Measurements from ENCODE around the gene ZNF486.
"Not testable (repeated sequence)": the region's sequence is repeated elsewhere in the genome, so short reads cannot be mapped to it uniquely, and the experiment has no call there.

ZNF486 gene

GRCh38 chr19:20233105-20233504 lies 66.1 kb downstream of the ZNF486 start:
- no peak for DNase-seq

- DNase-seq: no peak
Measured at GRCh38 chr19:20235156-20235555, 68.1 kb downstream of the ZNF486 start.

DNA sequence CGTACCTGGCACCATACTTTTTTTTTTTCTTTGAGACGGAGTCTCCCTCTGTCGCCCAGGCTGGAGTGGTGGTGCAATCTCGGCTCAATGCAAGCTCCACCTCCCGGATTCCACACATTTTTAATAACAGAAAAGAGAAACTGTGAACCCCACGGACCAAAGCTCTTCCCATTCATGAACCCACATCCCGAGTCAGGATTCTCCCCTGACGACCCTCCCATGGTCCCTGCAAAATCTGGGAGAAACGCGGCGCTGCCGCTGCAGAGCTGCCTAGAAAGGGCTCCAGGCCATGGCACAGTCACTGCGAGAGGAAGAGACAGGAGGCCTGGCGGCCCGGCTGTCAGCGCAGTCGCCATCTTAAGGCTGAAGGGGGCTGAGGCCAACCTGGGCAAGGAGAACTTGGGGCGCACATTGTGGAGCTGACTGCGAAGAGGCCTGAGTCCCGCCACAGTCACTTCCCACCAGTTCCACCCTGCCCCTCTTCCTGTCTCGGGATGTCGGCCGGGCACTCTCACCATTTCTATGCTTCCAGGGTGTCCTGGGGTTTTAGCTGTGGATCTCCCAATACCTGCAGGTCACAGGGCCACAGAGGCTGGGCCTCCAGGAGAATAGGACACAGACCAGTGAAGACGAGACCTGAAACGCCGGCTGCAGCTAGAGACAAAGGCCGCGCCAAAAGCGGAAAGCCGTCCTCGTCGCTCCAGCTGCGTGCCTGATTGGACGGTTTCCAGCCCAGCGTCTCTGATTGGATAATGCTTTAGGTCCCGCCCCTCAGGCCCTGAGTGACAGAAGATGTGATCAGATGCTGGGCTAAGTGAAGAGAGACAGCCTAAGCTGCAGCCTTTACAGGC lies 71.0 kb downstream of the ZNF486 start:
- DNase-seq: peak; percentile 39 to 97 (median 84)

GRCh38 chr19:20243629-20244028 lies 76.6 kb downstream of the ZNF486 start:
- no peak for DNase-seq

DNA sequence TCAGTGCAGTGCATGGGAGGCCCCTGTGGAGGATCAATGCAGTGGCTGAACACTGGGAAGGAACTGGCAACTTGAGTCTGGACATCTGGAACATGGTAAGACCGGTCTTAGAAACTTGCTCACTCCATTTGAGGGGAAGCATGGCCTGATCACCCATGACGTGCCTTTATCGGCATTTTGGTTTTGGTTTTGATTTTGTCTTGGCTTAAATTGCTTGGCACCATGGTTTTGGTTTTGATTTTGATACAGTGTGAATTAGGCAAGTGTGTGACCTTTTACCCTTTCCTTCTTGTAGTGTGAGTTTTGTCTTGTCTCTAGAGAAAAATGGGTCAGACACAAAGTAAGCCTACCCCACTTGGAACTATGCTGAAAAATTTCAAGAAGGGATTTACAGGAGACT lies 77.3 kb downstream of the ZNF486 start:
- DNase-seq: no peak

- DNase-seq: no peak
Measured at GRCh38 chr19:20245309-20245708, 78.3 kb downstream of the ZNF486 start.

GRCh38 chr19:20247016-20247683 lies 80.1 kb downstream of the ZNF486 start:
- DNase-seq: peak in 50 of 56 donors; percentile 3 to 79 (median 34)

GRCh38 chr19:20248258-20248657 lies 81.2 kb downstream of the ZNF486 start:
- not testable (repeated sequence) for DNase-seq
